ENCODE measurements around the gene SMAD3.

Gene SMAD3

GRCh38 chr15:67030036-67030762 lies 35.2 kb upstream of the SMAD3 start:
- no peak for TF ChIP-seq CTCF (IDR thresholded peaks at IDR 0.05; ENCODE audit: low read depth, low read length)
- DNase-seq (ENCODE audit: extremely low read depth, low read depth): no peak

- TF ChIP-seq CTCF (IDR thresholded peaks at IDR 0.05; ENCODE audit: low read depth, low read length): no peak
- DNase-seq (ENCODE audit: extremely low read depth, low read depth): no peak
Measured at GRCh38 chr15:67031331-67031730, 34.1 kb upstream of the SMAD3 start.

GRCh38 chr15:67032608-67033007 lies 32.8 kb upstream of the SMAD3 start:
- TF ChIP-seq CTCF (IDR thresholded peaks at IDR 0.05; ENCODE audit: low read depth, low read length): no peak
- no peak for DNase-seq (ENCODE audit: extremely low read depth, low read depth)

- TF ChIP-seq CTCF (IDR thresholded peaks at IDR 0.05; ENCODE audit: low read depth, low read length): no peak
- DNase-seq (ENCODE audit: extremely low read depth, low read depth): no peak
Measured at GRCh38 chr15:67033012-67033411, 32.4 kb upstream of the SMAD3 start.

- TF ChIP-seq CTCF (IDR thresholded peaks at IDR 0.05; ENCODE audit: low read depth, low read length): no peak
- DNase-seq (ENCODE audit: extremely low read depth, low read depth): no peak
Measured at GRCh38 chr15:67033571-67034044, 31.8 kb upstream of the SMAD3 start.

DNA sequence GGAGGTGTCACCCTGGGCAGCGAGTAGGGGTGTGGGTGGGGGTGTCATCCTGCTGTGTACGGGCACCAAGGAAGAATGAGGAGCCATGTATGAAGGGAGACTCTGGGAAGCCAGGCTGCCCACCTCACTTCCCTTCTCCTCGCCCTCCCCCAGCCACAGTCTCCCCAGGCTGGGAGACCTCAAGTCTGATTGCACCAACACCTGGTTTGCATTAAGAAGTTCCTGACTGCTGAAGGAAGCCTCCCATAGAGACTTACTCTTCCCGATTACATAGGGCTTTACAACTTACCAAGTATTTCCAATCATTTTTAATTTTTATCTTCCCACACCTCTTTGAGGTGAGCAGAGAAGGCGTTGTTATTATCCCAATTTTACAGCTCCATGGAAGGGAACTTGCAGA lies 29.5 kb upstream of the SMAD3 start:
- DNase-seq (ENCODE audit: extremely low read depth, low read depth): no peak
- no peak for TF ChIP-seq CTCF (IDR thresholded peaks at IDR 0.05; ENCODE audit: low read depth, low read length)

DNA sequence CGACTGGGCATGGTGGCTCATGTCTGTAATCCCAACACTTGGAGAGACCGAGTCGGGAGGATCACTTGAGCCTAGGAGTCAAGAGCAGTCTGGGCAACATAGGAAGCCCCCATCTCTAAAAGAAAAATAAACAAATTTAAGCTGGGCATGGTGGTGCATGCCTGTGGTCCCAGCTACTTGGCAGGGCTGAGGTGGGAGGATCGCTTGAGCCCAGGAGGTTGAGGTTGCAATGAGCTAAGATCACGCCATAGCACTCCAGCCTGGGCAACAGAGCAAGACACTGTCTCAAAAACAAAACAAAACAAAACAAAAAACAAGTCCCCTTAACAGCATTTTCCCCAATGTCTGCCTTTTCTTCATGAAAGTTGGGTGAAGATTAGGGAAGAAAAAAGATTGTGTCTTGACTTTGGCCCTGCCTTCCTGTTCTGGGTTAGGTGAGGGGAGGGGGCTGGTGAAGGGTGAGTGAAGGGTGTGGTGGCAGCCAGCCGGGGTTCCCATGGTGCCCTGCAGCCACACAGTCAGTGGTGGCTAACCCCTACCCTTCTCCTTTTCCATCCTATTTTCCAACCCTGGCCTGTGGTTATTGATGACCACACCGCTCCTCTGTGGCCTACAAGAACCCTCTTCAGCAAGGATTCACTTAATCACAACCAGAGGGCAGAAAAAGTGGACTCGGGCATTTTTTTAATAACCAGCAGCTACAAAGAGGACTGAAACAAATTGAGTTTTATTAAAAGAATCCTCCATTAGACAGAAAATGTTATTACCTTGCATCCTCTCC lies 28.4 kb upstream of the SMAD3 start:
- DNase-seq (ENCODE audit: extremely low read depth, low read depth): no peak
- no peak for TF ChIP-seq CTCF (IDR thresholded peaks at IDR 0.05; ENCODE audit: low read depth, low read length)

Data from AG09319 (cell line).